HG03025 (cell line): ENCODE results near the gene PAM16.

Source experiments
- ATAC-seq: cut with Tn5 transposase; IDR thresholded peaks from one replicate; pipeline ENCODE4 v1.9.1; 2021; ENCODE audit warnings: mild to moderate bottlenecking, moderate library complexity; ENCODE audit not compliant: unreplicated experiment, low FRiP score

Gene PAM16

DNA sequence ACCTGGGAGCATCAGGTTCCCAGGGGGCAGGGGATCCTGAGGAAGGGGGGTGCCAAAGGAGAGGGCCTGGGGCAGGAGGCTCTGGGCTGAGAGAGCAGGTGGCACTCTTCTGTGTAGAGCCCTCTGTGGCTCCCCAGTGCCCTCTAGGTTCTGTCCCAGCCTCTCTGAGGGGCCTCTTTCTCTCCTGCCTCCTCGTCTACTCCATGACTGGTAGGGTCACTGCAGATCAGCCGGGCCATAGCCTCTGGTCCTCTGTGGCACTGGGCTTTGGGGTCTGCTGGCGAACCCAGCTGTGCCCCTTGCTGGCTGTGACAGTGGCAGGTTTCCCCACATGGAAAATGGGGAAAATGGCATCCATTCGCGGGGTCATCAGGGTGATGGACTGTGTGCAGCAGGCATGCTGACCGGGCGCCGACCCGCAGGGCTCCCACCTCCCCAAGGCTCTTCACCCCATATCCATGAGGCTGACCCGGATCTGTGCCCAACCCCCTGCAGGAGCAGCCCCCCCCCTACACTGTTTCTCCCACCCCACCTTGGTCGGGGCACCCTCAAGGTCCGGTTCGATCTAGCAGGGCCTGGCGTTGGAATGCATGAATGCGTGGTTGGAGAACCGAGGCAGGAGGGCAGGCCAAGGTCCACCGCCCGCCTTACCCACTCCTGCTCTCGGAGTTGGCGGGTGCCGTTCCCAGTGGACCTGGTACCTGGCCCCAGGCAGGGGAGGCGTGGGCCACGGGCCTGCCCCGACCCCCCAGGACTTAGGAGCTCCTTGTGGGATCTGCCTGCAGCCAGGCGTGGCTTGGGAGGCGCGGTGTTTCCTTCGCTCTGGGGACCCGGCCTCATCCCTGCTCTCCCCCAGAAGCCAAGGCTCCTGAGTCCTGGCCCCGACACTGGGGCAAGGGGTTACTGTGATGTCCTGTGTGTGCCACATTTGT, 28.7 kb downstream of the PAM16 start:
- ATAC-seq = no peak

GRCh38 chr16:4321286-4322120, 29.6 kb downstream of the PAM16 start:
- no peak for ATAC-seq

GRCh38 chr16:4320571-4321137, 30.5 kb downstream of the PAM16 start:
- ATAC-seq = no peak

- ATAC-seq = no peak
These were observed 31.4 kb downstream of the PAM16 start for GRCh38 chr16:4319454-4320421.

DNA sequence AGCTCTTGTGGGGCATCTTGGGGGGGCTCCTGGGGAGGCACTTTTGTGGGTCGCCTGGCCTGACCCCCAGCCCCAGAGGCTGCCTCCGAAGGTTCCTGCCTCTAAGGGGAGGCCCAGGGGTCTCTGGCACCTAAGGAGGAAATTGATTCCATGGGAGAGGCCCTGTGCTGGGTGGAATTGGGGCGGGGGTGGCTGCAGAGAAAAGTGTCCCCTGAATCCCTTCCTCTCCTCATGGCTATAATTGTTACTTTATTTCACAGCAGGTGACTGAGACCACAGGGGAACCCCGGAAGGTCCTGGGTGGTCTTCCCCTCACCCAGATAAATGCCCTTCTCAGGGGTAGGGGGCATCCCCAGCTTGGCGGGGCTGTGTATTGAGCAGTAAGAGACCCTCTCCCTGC, 32.2 kb downstream of the PAM16 start:
- ATAC-seq = no peak

GRCh38 chr16:4318451-4318910, 32.6 kb downstream of the PAM16 start:
- ATAC-seq = no peak

- no peak for ATAC-seq
These were observed 33.3 kb downstream of the PAM16 start for GRCh38 chr16:4317532-4318450.

- ATAC-seq = no peak
These were observed 34.1 kb downstream of the PAM16 start for GRCh38 chr16:4316864-4317531.

GRCh38 chr16:4316108-4316863, 34.8 kb downstream of the PAM16 start:
- no peak for ATAC-seq

DNA sequence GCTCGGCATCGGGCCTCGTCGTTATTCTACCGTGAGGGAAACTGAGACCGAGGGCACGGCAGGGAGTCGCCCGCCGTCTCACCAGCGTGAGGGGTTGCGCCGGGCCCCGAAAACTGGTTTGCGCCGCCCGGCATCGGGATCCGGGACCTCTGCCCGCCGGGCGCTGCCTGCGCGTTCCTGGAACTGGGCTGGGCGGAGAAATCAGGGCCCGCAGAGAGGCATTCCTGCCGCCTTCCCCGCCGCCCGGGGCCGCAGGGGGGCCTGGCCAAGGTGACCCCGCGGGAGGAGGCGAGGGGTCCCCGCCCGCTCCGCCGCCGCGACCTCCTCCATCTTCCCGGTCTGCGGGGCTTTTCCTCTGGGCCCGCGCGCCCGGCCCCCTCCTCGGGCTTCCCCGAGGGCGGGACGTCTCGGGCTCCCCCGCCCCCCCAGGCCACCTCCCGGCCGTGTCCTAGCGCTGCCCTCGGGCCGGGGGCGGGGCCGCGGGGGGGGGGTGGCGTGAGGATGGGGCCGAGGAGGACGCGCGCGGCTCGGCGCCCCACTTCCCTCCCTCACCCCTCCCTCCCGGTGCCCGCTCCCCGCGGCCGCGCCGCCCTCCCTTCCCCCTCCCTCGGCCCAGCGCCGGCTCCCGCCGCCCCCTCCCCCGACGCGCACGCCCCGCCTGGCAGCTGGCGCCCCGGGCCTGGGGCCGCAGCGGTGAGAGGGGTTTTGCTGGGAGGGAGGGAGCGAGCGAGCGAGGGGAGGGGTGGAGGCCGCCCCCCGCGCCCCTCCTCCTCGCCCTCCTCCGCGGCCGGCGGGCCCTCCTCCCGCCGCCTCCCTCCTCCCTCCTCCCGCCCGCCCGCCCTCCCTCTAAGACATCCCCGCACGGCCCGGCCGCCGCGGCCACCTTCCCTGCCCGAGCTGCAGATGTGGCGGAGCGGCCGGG, 35.7 kb downstream of the PAM16 start, which contains the start of gene GLIS2:
Gene GLIS2 (plus strand): TSS at position 882 of the 922 bp plus-strand sequence. CDS start 16,214 bp downstream, outside the sequence.
- ATAC-seq = no peak

GRCh38 chr16:4314532-4315185, 36.5 kb downstream of the PAM16 start:
- no peak for ATAC-seq

DNA sequence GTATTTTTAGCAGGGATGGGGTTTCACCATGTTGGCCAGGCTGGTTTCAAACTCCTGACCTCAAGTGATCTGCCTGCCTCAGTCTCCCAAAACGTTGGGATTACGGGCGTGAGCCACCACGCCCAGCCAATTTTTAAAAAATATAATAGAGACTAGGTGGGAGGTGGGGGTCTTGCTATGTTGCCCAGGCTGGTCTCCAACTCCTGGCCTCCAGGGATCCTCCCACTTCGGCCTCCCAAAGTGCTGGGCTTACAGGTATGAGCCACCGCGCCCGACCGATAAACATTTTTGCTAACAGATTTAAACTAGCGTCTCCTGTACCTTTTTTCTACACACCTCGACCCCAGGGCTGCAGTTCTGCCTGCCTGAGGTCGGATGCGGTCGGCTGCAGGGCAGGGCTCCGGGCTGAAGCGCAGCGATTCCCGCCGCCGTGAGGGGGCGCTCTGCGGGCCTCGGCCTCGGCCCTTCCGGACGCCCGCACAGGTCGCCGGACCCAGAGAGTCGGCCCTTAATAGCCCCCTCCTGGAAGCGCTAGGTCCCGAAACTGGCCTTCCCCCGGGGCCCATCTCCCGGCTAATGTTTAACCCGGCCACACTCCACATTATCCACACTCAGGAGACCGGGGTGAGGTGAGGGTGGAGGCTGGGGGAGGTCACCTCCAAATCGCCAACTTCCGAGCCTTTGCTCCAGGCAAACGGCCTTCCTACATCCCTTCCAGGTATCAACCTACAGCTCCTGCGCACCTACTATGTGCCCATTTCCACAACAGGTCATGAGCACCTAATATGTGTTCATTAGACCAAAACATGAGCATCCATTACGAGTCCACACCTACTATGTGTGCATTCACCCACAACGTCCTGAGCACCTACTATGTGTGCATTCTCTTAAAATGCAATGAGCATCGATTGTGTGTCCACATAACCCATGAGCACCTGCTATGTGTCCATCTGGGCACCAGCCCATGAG, 37.3 kb downstream of the PAM16 start:
- ATAC-seq = no peak

DNA sequence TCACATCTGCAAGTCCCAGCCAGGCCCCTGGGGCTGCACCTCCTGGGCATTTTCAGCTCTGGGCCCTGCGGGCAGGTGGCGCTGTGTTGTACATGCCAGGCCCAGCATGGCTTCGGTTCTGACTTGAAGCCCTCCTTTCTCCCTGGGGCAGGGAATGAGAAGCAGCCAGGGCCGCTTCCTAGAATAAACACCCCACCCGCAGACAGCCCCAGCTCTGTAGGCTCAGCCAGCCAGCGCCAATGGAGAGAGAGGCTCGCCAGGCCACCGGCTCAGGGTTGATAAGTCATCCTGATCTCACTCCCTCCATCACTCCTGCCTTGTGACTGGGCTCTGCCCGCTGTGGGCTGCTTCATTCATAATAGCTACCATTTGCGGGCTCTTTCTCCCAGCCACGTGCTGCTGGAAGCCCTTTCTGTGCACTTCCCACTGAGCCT, 41.3 kb downstream of the PAM16 start:
- ATAC-seq = no peak

GRCh38 chr16:4309102-4309832, 41.9 kb downstream of the PAM16 start:
- no peak for ATAC-seq
